ENCODE measurements around the gene SLC24A3.

DNA sequence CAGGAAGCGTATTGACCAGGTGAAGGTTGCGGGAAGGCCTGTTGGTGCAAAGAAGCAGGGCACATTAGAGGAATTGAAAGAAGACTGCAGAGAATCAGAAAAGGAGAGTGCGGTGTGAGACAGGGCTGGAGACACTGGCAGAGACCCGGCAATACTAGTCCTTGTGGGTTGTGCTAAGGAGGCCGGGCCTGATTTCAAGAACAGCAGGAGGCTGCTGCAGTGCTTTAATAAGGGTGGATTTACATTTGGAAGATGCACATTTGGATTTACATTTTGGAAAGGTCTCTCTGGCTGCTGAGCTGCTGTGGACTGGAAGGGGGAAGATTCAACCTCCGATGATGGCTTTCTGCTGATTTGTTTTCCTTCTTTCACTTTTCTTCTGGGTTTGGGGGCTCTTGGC is 167.8 kb downstream of the SLC24A3 start:
- TF ChIP-seq, protein P1, sequence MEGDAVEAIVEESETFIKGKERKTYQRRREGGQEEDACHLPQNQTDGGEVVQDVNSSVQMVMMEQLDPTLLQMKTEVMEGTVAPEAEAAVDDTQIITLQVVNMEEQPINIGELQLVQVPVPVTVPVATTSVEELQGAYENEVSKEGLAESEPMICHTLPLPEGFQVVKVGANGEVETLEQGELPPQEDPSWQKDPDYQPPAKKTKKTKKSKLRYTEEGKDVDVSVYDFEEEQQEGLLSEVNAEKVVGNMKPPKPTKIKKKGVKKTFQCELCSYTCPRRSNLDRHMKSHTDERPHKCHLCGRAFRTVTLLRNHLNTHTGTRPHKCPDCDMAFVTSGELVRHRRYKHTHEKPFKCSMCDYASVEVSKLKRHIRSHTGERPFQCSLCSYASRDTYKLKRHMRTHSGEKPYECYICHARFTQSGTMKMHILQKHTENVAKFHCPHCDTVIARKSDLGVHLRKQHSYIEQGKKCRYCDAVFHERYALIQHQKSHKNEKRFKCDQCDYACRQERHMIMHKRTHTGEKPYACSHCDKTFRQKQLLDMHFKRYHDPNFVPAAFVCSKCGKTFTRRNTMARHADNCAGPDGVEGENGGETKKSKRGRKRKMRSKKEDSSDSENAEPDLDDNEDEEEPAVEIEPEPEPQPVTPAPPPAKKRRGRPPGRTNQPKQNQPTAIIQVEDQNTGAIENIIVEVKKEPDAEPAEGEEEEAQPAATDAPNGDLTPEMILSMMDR (IDR thresholded peaks at IDR 0.05; ENCODE audit: low read depth, low read length, poor library complexity, severe bottlenecking), result no peak
- TF ChIP-seq EZH2phosphoT487 (IDR thresholded peaks at IDR 0.05; ENCODE audit: borderline replicate concordance, low read length), result no peak

Measured in DOHH2 (cell line).